Activated CD8-positive, alpha-beta memory T cell treated with anti-CD3 and anti-CD28 coated beads for 48 hours (primary cell): ENCODE measurements around the gene HSD17B11.
"Not testable (repeated sequence)": the region's sequence is repeated elsewhere in the genome, so short reads cannot be mapped to it uniquely, and the experiment has no call there.

ENCODE experiments used
- DNase-seq, 3 experiments: peaks; one replicate each; pipeline ENCODE4 v3.0.0-alpha.2; 2020; ENCODE audit warnings: low read depth in 2 of 3, low spot score in 2 of 3

HSD17B11 gene

DNA sequence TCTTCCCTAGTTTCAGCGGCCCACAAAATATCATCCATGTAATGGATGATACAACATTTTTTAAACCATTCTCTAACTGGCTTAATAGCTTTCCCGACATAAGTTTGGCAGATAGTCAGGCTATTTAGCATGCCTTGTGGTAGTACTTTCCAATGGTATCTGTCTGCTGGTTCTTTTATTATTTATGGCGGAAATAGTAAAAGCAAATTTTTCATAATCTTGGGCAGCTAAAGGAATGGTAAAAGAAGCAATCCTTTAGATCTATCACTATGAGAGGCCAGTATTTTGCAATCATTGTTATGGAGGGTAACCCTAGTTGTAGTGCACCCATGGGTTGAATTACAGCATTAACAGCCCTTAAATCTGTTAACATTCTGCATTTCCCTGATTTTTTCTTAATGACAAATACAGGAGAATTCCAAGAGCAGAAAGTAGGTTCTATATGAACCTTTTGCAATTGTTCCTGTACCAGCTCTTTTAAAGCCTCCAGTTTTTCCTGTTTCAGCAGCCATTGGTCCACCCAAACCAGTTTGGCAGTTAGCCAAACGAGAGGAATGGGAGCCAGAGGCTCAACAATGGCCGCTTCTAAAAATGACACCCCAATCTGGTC is 14.3 kb upstream of the HSD17B11 start:
- no peak for DNase-seq

- not testable (repeated sequence) for DNase-seq
Observed at GRCh38 chr4:87403732-87404131, 12.7 kb upstream of the HSD17B11 start.

- no peak for DNase-seq
Observed at GRCh38 chr4:87399954-87400353, 9.0 kb upstream of the HSD17B11 start.

- DNase-seq = no peak
Observed at GRCh38 chr4:87399148-87399547, 8.2 kb upstream of the HSD17B11 start.

GRCh38 chr4:87395851-87396250 is 4.9 kb upstream of the HSD17B11 start:
- DNase-seq = not testable (repeated sequence)

GRCh38 chr4:87395073-87395472 is 4.1 kb upstream of the HSD17B11 start:
- DNase-seq = not testable (repeated sequence)

- DNase-seq = no peak
Observed at GRCh38 chr4:87392183-87392582, 1.2 kb upstream of the HSD17B11 start.

GRCh38 chr4:87391576-87392054 is 627 bp upstream of the HSD17B11 start:
- DNase-seq = no peak

DNA sequence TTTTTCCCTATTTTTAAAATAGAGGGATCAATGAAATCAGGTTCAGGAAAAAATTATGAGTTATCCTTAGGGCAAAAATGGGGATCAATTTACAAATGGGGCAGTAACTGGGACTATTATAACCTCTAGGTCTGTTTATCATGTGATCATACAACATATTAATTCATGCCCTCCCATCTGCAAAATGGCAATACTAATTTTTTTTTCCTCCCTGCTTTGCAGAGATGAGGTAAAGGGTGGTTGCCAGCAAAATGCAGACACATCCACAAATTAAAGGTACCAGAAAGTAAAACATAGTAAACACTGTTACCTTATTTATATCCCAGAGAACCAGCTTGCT is 467 bp downstream of the HSD17B11 start:
- DNase-seq = no peak

GRCh38 chr4:87390055-87390454 is 933 bp downstream of the HSD17B11 start:
- DNase-seq = not testable (repeated sequence)

- DNase-seq = no peak
Observed at GRCh38 chr4:87388901-87389300, 2.1 kb downstream of the HSD17B11 start.

DNA sequence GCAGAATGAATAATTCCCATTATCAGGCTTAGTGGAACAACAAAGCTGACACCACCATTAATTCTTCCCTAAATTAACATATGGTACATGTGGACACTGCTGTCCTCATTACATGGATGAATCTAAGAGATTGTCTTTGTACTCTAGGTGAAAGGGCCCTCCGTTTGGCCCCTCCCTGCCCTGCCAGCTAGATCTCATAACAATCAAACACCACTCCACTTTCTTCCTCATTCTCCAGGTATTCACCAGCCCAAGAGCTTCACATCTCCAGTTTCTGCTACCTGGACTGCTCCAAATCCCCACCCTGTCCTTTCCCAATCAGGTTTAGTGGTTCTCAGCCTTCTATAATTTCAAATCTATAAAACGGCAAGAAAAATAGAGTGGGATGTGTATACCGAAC is 3.8 kb downstream of the HSD17B11 start:
- no peak for DNase-seq

DNA sequence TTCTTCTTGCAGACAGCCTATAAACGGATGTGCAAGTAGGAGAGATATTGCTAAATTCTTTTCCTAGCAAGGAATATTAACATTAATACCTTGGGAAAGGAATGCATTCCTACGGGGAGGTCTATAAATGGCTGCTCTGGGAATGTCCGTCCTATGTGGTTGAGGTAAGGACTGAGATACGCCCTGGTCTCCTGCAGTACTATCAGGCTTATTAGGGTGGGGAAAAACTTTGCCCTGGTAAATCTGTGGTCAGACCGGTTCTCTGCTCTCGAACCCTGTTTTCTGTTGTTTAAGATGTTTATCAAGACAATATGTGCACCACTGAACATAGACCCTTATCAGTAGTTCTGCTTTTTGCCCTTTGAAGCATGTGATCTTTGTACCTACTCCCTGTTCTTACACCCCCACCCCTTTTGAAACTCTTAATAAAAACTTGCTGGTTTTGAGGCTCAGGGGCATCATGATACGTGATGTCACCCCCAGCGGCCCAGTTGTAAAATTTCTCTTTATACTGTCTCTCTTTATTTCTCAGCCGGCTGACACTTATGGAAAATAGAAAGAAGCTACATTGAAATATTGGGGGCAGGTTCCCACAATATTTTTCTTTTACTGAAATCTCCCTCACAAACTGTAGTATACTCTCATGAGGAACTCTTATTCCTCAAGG is 6.4 kb downstream of the HSD17B11 start:
- DNase-seq = not testable (repeated sequence)

DNA sequence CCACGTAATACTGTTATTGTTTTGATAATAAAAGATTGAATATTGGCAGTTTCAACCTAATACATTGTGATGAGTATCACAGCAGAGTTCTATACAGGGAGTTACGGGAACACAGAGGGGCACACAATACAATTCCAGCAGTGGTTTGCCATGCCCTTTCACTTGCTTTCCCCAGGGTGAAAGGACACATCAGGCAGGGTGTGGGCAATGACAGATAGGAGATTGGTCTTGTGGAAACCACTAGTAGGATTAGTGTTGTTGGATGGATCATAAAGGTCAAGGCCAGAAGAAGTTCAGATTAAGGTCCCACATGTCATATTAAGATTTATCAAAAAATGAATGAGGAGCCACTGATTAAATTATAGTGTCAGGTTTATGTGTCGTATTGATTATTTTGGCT is 8.1 kb downstream of the HSD17B11 start:
- no peak for DNase-seq

DNA sequence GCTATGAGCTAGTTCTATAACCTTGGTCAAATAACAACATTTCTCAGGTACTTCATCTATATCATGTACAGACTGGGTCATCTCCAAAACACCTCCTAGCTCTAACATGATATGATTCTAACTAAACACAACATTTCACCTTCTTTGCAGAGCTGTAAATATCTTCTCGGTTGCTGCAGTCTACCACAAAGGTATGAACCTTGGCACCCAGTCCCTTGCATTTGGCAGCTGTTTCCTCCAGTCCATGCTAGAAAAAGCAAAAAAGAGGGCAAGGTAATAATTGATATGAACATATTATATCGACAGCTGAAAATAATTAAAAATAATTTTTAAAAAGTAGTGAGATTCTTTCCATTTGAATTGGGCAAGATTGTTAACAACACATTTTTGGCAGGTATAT is 8.9 kb downstream of the HSD17B11 start:
- no peak for DNase-seq

DNA sequence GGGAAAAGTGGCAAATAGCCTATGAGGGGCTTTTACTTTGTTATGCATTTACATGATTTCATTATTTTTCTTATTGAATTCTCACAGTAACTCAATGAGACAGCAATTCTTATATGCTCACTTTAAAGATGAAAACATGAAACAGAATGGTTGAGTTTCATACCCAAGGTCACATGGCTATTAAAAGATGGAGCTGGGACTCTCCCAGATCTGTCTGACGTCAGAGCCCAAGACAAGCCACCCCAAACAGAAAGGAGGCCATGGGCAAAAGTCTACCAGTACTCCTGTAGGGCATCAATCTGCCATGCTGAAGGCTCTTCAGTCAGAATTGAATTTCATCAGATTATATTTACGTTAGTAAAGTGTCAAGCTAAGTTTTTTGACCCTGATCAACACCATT is 13.2 kb downstream of the HSD17B11 start:
- no peak for DNase-seq

DNA sequence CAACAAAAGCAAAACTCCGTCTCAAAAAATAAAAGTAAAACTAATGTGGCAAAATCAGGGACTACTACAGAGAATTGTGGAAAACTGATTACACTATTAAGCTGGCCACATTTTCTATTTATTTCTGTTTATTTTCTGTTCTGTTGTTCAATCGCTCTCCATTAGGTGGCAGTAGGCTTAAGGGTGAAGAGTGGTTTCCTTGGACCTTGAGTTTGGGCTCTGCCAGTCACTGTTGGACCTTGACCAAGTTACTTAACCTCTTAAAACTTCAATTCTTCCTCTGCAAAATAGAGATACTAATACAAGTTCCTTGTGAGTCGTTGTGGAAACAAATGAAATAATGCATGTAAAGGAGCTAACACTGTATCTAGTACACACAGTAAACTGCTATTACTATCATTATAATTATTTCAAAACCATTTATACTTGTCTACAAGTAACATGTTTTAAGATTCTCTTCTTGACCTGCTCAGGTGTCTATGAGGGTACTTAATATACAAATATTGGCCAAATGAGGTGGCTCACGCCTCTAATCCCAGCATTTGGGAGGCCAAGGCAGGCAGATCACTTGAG is 15.2 kb downstream of the HSD17B11 start:
- DNase-seq = no peak

DNA sequence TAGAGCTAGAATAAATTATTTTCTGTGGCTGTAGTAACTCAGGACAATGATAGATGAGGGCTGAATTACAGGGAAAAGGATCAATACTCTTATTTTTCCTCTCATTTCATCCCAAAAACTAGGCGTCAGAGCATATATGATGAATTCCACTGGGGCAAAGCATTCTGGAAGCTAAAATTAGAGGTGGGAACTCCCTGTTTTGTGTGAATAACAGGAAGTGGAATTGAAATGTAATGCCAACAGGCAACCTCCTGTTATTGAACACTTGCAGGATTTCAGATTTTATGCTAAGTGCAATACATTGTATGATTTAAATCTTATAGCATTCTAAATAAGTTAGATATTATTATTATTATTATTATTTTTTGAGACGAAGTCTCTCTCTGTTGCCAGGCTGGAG is 20.9 kb downstream of the HSD17B11 start:
- no peak for DNase-seq

GRCh38 chr4:87366521-87367162 is 24.3 kb downstream of the HSD17B11 start:
- no peak for DNase-seq

- no peak for DNase-seq
Observed at GRCh38 chr4:87365348-87365747, 25.6 kb downstream of the HSD17B11 start.

DNA sequence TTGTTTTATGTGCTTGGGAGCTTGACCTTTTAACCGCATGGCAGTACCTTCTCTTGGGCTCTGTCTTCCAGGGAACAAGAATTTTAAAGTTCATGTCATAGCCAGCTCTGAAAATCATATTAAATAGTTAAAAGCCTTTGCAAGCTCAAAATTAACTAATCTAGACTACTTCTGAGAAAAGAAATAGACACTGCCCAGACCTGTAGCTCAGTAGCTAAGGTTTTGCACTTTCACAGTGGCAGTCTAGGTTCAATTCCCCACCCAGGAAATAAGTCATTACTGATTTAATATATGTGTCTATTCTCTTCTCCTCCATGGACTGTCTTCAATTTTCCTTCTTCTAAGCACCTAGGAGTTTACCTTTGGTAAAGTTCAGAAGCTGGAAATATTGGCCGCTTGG is 27.4 kb downstream of the HSD17B11 start:
- no peak for DNase-seq

GRCh38 chr4:87360338-87360935 is 30.6 kb downstream of the HSD17B11 start:
- DNase-seq = no peak
